ENCODE data around the gene HOXA10. TPM values are rescaled to one million over a fixed set of nuclear protein-coding genes. Genes with fewer than 3 reads are reported as not detected.

Gene HOXA10
- total RNA-seq, 1 experiment from 2014 or later, result not detected

DNA sequence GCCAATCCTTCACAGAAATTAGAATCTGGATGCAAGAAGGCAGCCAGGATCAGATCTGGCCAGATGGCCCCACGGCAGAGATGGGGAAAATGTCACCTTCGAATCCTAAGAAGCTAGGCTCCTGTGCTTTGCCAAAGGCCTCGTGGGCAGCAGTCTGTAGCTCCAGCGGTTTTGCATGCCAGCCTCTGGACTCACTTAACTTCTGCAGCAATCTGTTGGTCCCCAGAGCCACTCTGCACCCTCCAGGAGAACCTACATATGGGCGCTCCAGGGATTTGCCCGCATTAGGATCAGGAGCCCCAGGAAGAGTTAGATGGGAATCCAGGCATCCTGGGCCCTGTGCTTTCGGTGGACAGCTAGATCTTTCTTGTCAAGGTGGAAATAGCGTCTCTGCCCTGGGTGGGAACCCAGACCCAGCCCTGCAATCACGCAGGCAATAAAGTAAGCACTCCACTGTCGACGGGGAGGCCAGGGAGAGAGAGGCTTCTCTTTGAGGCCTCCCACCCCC, 35.9 kb upstream of the HOXA10 start:
- Histone ChIP-seq H3K27me3 (ENCODE audit: insufficient read depth, low read depth) (no peaks in the 10 kb centered on the region), H3K9me3 (ENCODE audit: insufficient read depth, low read depth) (no peaks in the 10 kb centered on the region), H3K4me2 (no peak overlapping the region)

DNA sequence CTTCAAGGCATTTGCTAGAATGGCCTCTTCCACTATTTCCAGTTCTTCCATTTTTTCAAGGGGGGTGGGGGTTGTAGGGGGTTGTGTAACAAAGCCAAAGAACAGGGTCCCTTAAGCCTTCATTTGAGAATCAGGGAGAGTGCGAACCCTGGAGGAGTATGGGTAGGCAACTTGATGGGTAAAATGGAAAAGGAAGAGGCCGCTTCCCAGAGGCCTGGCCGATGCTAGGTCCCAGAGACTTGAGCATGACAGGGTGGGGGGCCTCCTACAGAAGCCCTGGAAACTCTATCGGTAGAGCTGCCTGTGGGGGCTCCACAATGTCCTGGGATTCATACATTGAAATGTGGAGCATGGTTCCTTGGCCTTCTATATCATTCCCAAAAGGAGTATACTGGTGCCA, 34.9 kb upstream of the HOXA10 start:
- BruUV-seq (replicated peaks), result no TSS peak
- ChIA-PET CTCF (interaction anchor here (0.7 kb wide), 3 partner anchors 651 to 886 kb away, joined by 7 to 8 read pairs (median 7); no protein-coding TSS in a partner anchor), POLR2A (ENCODE audit: unreplicated experiment) (no interaction called here)
- Histone ChIP-seq H4K20me1 (ENCODE audit: insufficient read depth) (no peaks in the 10 kb centered on the region), H3K9me3 (ENCODE audit: insufficient read depth, low read depth) (no peaks in the 10 kb centered on the region), H3K27ac (no peak overlapping the region), H3K27me3 (ENCODE audit: insufficient read depth, low read depth) (peaks cover 5% of the 10 kb centered on the region; the same call in 1 of the 2 replicates), H3K79me2 (ENCODE audit: low read depth) (no peaks in the 10 kb centered on the region), H2AFZ (no peak overlapping the region), H3K4me3 (no peak overlapping the region), H3K9me2 (ENCODE audit: insufficient read depth) (no peaks in the 10 kb centered on the region), H3K4me2 (no peak overlapping the region), H3F3A (ENCODE audit: insufficient read depth, low read depth) (no peaks in the 10 kb centered on the region), H3K4me1 (replicated peaks; ENCODE audit: insufficient read depth) (no peaks in the 10 kb centered on the region), H3K36me3 (ENCODE audit: low read depth) (no peaks in the 10 kb centered on the region)
- intact Hi-C loops (cut with micrococcal nuclease; ENCODE audit: unreplicated experiment), result no loop called here
- TF ChIP-seq EZH2 (IDR thresholded peaks at IDR 0.05; ENCODE audit: low read depth), result no peak
- TF ChIP-seq CTCF (conservative IDR thresholded peaks at IDR 0.05), result no peak
- DNase-seq, result no peak

More for the DNA sequence above, 35.9 kb upstream of the HOXA10 start:
- no peak for TF ChIP-seq CTCF (conservative IDR thresholded peaks at IDR 0.05)
- no peak for TF ChIP-seq EZH2 (IDR thresholded peaks at IDR 0.05; ENCODE audit: low read depth)
- Histone ChIP-seq H3K4me1 (replicated peaks; ENCODE audit: insufficient read depth) (no peaks in the 10 kb centered on the region), H2AFZ (no peak overlapping the region), H3K9me2 (ENCODE audit: insufficient read depth) (no peaks in the 10 kb centered on the region), H3K36me3 (ENCODE audit: low read depth) (no peaks in the 10 kb centered on the region), H3K79me2 (ENCODE audit: low read depth) (no peaks in the 10 kb centered on the region), H4K20me1 (ENCODE audit: insufficient read depth) (no peaks in the 10 kb centered on the region), H3K4me3 (no peak overlapping the region), H3K27ac (no peak overlapping the region), H3F3A (ENCODE audit: insufficient read depth, low read depth) (no peaks in the 10 kb centered on the region)
- ChIA-PET POLR2A (ENCODE audit: unreplicated experiment) (no interaction called here), CTCF (interaction anchor here (0.6 to 1.3 kb wide), 6 partner anchors 14 to 697 kb away, joined by 3 to 5 read pairs (median 4); no protein-coding TSS in a partner anchor)
- no TSS peak for BruUV-seq (replicated peaks)
- no peak for DNase-seq
- intact Hi-C loops (cut with micrococcal nuclease; ENCODE audit: unreplicated experiment), result no loop called here

GRCh38 chr7:27207348-27207985, 33.3 kb upstream of the HOXA10 start:
- no peak for DNase-seq
- no peaks in the 10 kb centered on the region for H4K20me1 ChIP-seq (ENCODE audit: insufficient read depth)
- no peak overlapping the region for H3K4me2 ChIP-seq
- H3K9me3 ChIP-seq (ENCODE audit: insufficient read depth, low read depth), result no peaks in the 10 kb centered on the region
- no peaks in the 10 kb centered on the region for H3F3A ChIP-seq (ENCODE audit: insufficient read depth, low read depth)
- ChIA-PET CTCF (no interaction called here), POLR2A (ENCODE audit: unreplicated experiment) (no interaction called here)
- H3K4me3 ChIP-seq, result no peak overlapping the region
- intact Hi-C loops (cut with micrococcal nuclease; ENCODE audit: unreplicated experiment), result no loop called here
- no TSS peak for BruUV-seq (replicated peaks)
- no peak overlapping the region for H2AFZ ChIP-seq
- H3K79me2 ChIP-seq (ENCODE audit: low read depth), result no peaks in the 10 kb centered on the region
- no peak overlapping the region for H3K27ac ChIP-seq
- H3K27me3 ChIP-seq (ENCODE audit: insufficient read depth, low read depth), result peaks cover 6% of the 10 kb centered on the region; the same call in 1 of the 2 replicates
- no peaks in the 10 kb centered on the region for H3K9me2 ChIP-seq (ENCODE audit: insufficient read depth)
- no peak for TF ChIP-seq CTCF (conservative IDR thresholded peaks at IDR 0.05)
- no peak for TF ChIP-seq EZH2 (IDR thresholded peaks at IDR 0.05; ENCODE audit: low read depth)
- no peaks in the 10 kb centered on the region for H3K4me1 ChIP-seq (replicated peaks; ENCODE audit: insufficient read depth)
- no peaks in the 10 kb centered on the region for H3K36me3 ChIP-seq (ENCODE audit: low read depth)
